K562 (cell line): ENCODE results near the gene CERS6.

Source experiments
- SRF ChIP-seq, 2 experiments: fragments of 250-450, 450-650 bp in 1 of 2; sonication (Bioruptor Pico) in 1 of 2; sonication (generic) in 1 of 2; formaldehyde crosslinking; IDR thresholded peaks; 2 replicates each; pipeline versions ENCODE4 v1.5.0 to v1.5.1; 2020 to 2022; ENCODE audit warnings: mild to moderate bottlenecking in 1 of 2, missing genetic modification reagents in 1 of 2
- TF ChIP-seq, protein P1 (sequence below), 3 experiments: IDR thresholded peaks in 2 of 3; conservative IDR thresholded peaks in 1 of 3; 2 replicates each; pipeline ENCODE4 v1.5.1; 2011 to 2012; ENCODE audit warnings: low read length in 3 of 3, mild to moderate bottlenecking in 3 of 3, control low read depth in 2 of 3, improper control_type of control experiment in 1 of 3, inconsistent platforms in 1 of 3, low read depth in 1 of 3, mixed read lengths in 1 of 3, moderate library complexity in 1 of 3; ENCODE audit not compliant: insufficient read depth in 2 of 3

DNA sequence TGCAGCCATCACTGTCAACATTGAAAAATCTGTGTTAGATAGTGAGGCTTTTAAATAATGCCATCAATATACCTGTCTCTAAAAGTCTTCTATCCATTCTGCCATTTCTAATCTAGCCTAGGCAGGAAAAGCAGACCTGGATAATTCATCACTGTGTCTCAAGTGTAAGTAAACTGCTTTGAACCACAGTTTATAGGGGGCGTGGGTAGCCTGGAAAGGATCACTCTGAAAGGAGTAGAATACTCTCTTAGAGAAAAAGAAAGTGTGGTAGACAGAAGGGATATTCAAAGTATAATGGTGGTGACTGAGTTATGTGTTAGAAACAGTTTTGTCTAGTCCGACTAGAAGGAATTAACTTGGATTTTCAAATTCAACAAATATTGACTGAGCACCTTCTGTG, 40.8 kb downstream of the CERS6 start:
- TF ChIP-seq, protein P1, sequence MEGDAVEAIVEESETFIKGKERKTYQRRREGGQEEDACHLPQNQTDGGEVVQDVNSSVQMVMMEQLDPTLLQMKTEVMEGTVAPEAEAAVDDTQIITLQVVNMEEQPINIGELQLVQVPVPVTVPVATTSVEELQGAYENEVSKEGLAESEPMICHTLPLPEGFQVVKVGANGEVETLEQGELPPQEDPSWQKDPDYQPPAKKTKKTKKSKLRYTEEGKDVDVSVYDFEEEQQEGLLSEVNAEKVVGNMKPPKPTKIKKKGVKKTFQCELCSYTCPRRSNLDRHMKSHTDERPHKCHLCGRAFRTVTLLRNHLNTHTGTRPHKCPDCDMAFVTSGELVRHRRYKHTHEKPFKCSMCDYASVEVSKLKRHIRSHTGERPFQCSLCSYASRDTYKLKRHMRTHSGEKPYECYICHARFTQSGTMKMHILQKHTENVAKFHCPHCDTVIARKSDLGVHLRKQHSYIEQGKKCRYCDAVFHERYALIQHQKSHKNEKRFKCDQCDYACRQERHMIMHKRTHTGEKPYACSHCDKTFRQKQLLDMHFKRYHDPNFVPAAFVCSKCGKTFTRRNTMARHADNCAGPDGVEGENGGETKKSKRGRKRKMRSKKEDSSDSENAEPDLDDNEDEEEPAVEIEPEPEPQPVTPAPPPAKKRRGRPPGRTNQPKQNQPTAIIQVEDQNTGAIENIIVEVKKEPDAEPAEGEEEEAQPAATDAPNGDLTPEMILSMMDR (IDR thresholded peaks at IDR 0.05 in 2 of 3, conservative IDR thresholded peaks at IDR 0.05 in 1 of 3; ENCODE audit: insufficient read depth in 2 of 3, low read depth in 1 of 3, low read length in 3 of 3), result no peak
- TF ChIP-seq SRF (CRISPR knock-in tag; IDR thresholded peaks at IDR 0.05), result no peak
